H54 (cell line): ENCODE measurements around the gene RPS2.
"Not testable (repeated sequence)": the region's sequence is repeated elsewhere in the genome, so short reads cannot be mapped to it uniquely, and the experiment has no call there.

Experiments
- DNase-seq: peaks from one replicate; pipeline ENCODE4 v3.0.0; 2011; ENCODE audit warnings: low spot score, mixed read lengths; ENCODE audit not compliant: insufficient read length
- FAIRE-seq: peaks from 3 replicates; lab custom pipeline; 2011; peaks lifted over from hg19 to GRCh38; lab: Jason Lieb, UNC
- POLR2A ChIP-seq: IDR thresholded peaks from 2 replicates; pipeline ENCODE4 v1.6.1; 2011; ENCODE audit warnings: low read depth, mild to moderate bottlenecking, low read length

Gene RPS2

GRCh38 chr16:1973461-1974156, 9.0 kb upstream of the RPS2 start:
- FAIRE-seq: no peak
- no peak for TF ChIP-seq POLR2A
- no peak for DNase-seq

- no peak for DNase-seq
- no peak for TF ChIP-seq POLR2A
These were observed 7.9 kb upstream of the RPS2 start for GRCh38 chr16:1972490-1972877.

GRCh38 chr16:1971796-1972489, 7.3 kb upstream of the RPS2 start, which contains the start of gene TBL3:
Gene TBL3, plus strand, starts transcription at chr16:1972053. Its CDS starts 112 bp downstream, at chr16:1972165.
- DNase-seq (peak; percentile 97), FAIRE-seq (peak; percentile 43)
- TF ChIP-seq POLR2A: peak; percentile 68

More at GRCh38 chr16:1972490-1972877, 7.9 kb upstream of the RPS2 start:
- no peak for FAIRE-seq

- no peak for FAIRE-seq
- no peak for TF ChIP-seq POLR2A
- no peak for DNase-seq
These were observed 3.7 kb upstream of the RPS2 start for GRCh38 chr16:1968146-1968953.

GRCh38 chr16:1966460-1966859, 1.8 kb upstream of the RPS2 start, which contains the start of gene RNF151:
Gene RNF151, plus strand, starts transcription at chr16:1966856. Its CDS starts 26 bp downstream, at chr16:1966882.
- no peak for DNase-seq
- FAIRE-seq: no peak
- TF ChIP-seq POLR2A: no peak

- no peak for FAIRE-seq
- no peak for TF ChIP-seq POLR2A
- no peak for DNase-seq
These were observed 873 bp upstream of the RPS2 start for GRCh38 chr16:1965396-1966001.

- 0 out of 2 replicates have a peak, but pooled peaks have one; percentile 1 for TF ChIP-seq POLR2A
- FAIRE-seq (no peak), DNase-seq (no peak)
These were observed 670 bp downstream of the RPS2 start for GRCh38 chr16:1963806-1964505.

- not testable (repeated sequence) for FAIRE-seq, DNase-seq
These were observed 2.2 kb downstream of the RPS2 start for GRCh38 chr16:1962161-1963153.

GRCh38 chr16:1961651-1962067, 3.0 kb downstream of the RPS2 start:
- FAIRE-seq: no peak
- TF ChIP-seq POLR2A: peak; percentile 32; the same call in 1 of the 2 replicates
- no peak for DNase-seq

- DNase-seq (no peak), FAIRE-seq (no peak)
- peak; percentile 40; the same call in 1 of the 2 replicates for TF ChIP-seq POLR2A
These were observed 3.7 kb downstream of the RPS2 start for GRCh38 chr16:1960665-1961630.
